H9 (cell line): ENCODE data around the gene NUDT16L1. TPM values are rescaled to one million over a fixed set of nuclear protein-coding genes. Genes with fewer than 3 reads are reported as not detected.

Experiments
- DNase-seq: peaks from one replicate; pipeline ENCODE4 v3.0.0-alpha.2; 2017
- H2AFZ ChIP-seq: one replicate; pipeline ENCODE4 v1.6.1; 2013; ENCODE audit warnings: mild to moderate bottlenecking, low read length, control low read depth, moderate library complexity
- H2AK5ac ChIP-seq: 2 replicates; pipeline ENCODE4 v1.6.1; 2013; ENCODE audit warnings: low read length, control low read depth, mixed read lengths; ENCODE audit not compliant: insufficient read length
- H2BK120ac ChIP-seq: one replicate; pipeline ENCODE4 v1.6.1; 2013; ENCODE audit warnings: low read depth, mild to moderate bottlenecking, low read length, control low read depth, inconsistent platforms; ENCODE audit not compliant: poor library complexity, severe bottlenecking
- H2BK12ac ChIP-seq: 2 replicates; pipeline ENCODE4 v1.6.1; 2013; ENCODE audit warnings: low read length, control low read depth, mixed read lengths, low read depth; ENCODE audit not compliant: insufficient read length
- H2BK15ac ChIP-seq: 2 replicates; pipeline ENCODE4 v1.6.1; 2013; ENCODE audit warnings: low read depth, low read length, control low read depth
- H2BK20ac ChIP-seq: one replicate; pipeline ENCODE4 v1.6.1; 2013; ENCODE audit warnings: low read depth, mild to moderate bottlenecking, low read length, control low read depth, inconsistent platforms; ENCODE audit not compliant: poor library complexity, severe bottlenecking
- H2BK5ac ChIP-seq: 2 replicates; pipeline ENCODE4 v1.6.1; 2013; ENCODE audit warnings: low read length, control low read depth, mixed read lengths; ENCODE audit not compliant: insufficient read length
- H3K14ac ChIP-seq: 2 replicates; pipeline ENCODE4 v1.6.1; 2013; ENCODE audit warnings: low read length, control low read depth; ENCODE audit not compliant: insufficient read depth
- H3K18ac ChIP-seq: 2 replicates; pipeline ENCODE4 v1.6.1; 2013; ENCODE audit warnings: low read depth, mild to moderate bottlenecking, mixed read lengths, low read length, control low read depth; ENCODE audit not compliant: insufficient read length
- H3K23ac ChIP-seq: 2 replicates; pipeline ENCODE4 v1.6.1; 2013; ENCODE audit warnings: low read length, control low read depth, mixed read lengths, low read depth; ENCODE audit not compliant: insufficient read length
- H3K23me2 ChIP-seq: 2 replicates; pipeline ENCODE4 v1.6.1; 2013; ENCODE audit warnings: low read depth, mild to moderate bottlenecking, mixed read lengths, low read length, control low read depth; ENCODE audit not compliant: insufficient read length, poor library complexity, severe bottlenecking
- H3K27ac ChIP-seq: 2 replicates; pipeline ENCODE4 v1.5.1; 2013; ENCODE audit warnings: low read length, control low read depth, mixed read lengths, low read depth; ENCODE audit not compliant: insufficient read length
- H3K27me3 ChIP-seq: 2 replicates; pipeline ENCODE4 v1.6.1; 2013; ENCODE audit warnings: low read length, control low read depth, inconsistent platforms; ENCODE audit not compliant: insufficient read depth
- H3K4ac ChIP-seq: 2 replicates; pipeline ENCODE4 v1.6.1; 2013; ENCODE audit warnings: low read depth, mild to moderate bottlenecking, control low read depth, inconsistent platforms, low read length, moderate library complexity
- H3K4me1 ChIP-seq: 2 replicates; pipeline ENCODE4 v1.6.1; 2013; ENCODE audit warnings: low read length, control low read depth, inconsistent platforms; ENCODE audit not compliant: insufficient read depth
- H3K4me2 ChIP-seq: 2 replicates; pipeline ENCODE4 v1.6.1; 2013; ENCODE audit warnings: low read length, control low read depth, mixed read lengths; ENCODE audit not compliant: insufficient read length, insufficient read depth
- H3K56ac ChIP-seq: 2 replicates; pipeline ENCODE4 v1.6.1; 2013; ENCODE audit warnings: low read depth, mild to moderate bottlenecking, mixed read lengths, low read length, control low read depth; ENCODE audit not compliant: insufficient read length
- H3K79me1 ChIP-seq: 2 replicates; pipeline ENCODE4 v1.6.1; 2013; ENCODE audit warnings: low read depth, mild to moderate bottlenecking, moderate library complexity, low read length, control low read depth, inconsistent platforms; ENCODE audit not compliant: insufficient read depth, poor library complexity, severe bottlenecking
- H3K79me2 ChIP-seq: 2 replicates; pipeline ENCODE4 v1.6.1; 2013; ENCODE audit warnings: low read length, control low read depth, inconsistent platforms; ENCODE audit not compliant: insufficient read depth
- H3K9ac ChIP-seq: 2 replicates; pipeline ENCODE4 v1.6.1; 2013; ENCODE audit warnings: low read length, control low read depth, mixed read lengths; ENCODE audit not compliant: insufficient read length; ENCODE audit errors: extremely low read depth
- H3K9me3 ChIP-seq: one replicate; pipeline ENCODE4 v1.6.1; 2013; ENCODE audit warnings: low read depth, low read length, inconsistent platforms; ENCODE audit not compliant: control insufficient read depth
- H3T11ph ChIP-seq: one replicate; pipeline ENCODE4 v1.6.1; 2013; ENCODE audit warnings: mild to moderate bottlenecking, low read length, control low read depth, inconsistent platforms
- H4K20me1 ChIP-seq: one replicate; pipeline ENCODE4 v1.6.1; 2013; ENCODE audit not compliant: control insufficient read depth, insufficient read length, insufficient read depth
- H4K5ac ChIP-seq: 2 replicates; pipeline ENCODE4 v1.6.1; 2013; ENCODE audit warnings: low read depth, mild to moderate bottlenecking, mixed read lengths, low read length, control low read depth; ENCODE audit not compliant: insufficient read length
- H4K8ac ChIP-seq: replicated peaks from 2 replicates; pipeline ENCODE4 v1.6.1; 2013; ENCODE audit warnings: low read length, control low read depth, mixed read lengths, low read depth; ENCODE audit not compliant: insufficient read length
- H4K91ac ChIP-seq: 2 replicates; pipeline ENCODE4 v1.6.1; 2013; ENCODE audit warnings: low read depth, mild to moderate bottlenecking, moderate library complexity, mixed read lengths, low read length, control low read depth; ENCODE audit not compliant: insufficient read length
- H3K27ac Mint-ChIP-seq, 3 experiments: 2 replicates in 2 of 3; 3 replicates in 1 of 3; pipeline ENCODE4 v1.8.0; 2020 to 2021; ENCODE audit warnings: mixed read lengths in 3 of 3, mild to moderate bottlenecking in 1 of 3, moderate library complexity in 1 of 3
- H3K27me3 Mint-ChIP-seq: 2 replicates; pipeline ENCODE4 v1.8.0; 2021; ENCODE audit warnings: low read depth, mild to moderate bottlenecking, moderate library complexity, mixed read lengths
- H3K36me3 Mint-ChIP-seq, 3 experiments: 2 replicates in 2 of 3; 3 replicates in 1 of 3; pipeline ENCODE4 v1.8.0; 2020 to 2021; ENCODE audit warnings: low read depth in 3 of 3, mixed read lengths in 3 of 3; ENCODE audit not compliant: insufficient read depth in 1 of 3
- H3K4me1 Mint-ChIP-seq, 2 experiments: 2 replicates each; pipeline ENCODE4 v1.8.0; 2020; ENCODE audit warnings: mixed read lengths in 2 of 2
- H3K4me3 Mint-ChIP-seq, 2 experiments: 2 replicates in 1 of 2; 3 replicates in 1 of 2; pipeline ENCODE4 v1.8.0; 2020 to 2021; ENCODE audit warnings: mild to moderate bottlenecking in 2 of 2, mixed read lengths in 2 of 2, moderate library complexity in 1 of 2
- H3K9me3 Mint-ChIP-seq, 2 experiments: 2 replicates in 1 of 2; 3 replicates in 1 of 2; pipeline ENCODE4 v1.8.0; 2020; ENCODE audit warnings: mild to moderate bottlenecking in 2 of 2, mixed read lengths in 2 of 2, moderate library complexity in 1 of 2
- WGBS: extraction: QIAGEN DNeasy Blood & Tissue Kit; methylation state at CpG from one replicate; pipeline ENCODE4 v1.1.7; 2013; ENCODE audit warnings: missing lambda C conversion rate, low lambda C conversion rate, mixed read lengths; ENCODE audit not compliant: insufficient read length; ENCODE audit errors: extremely low coverage; 5-methylcytosine and 5-hydroxymethylcytosine counted together
- total RNA-seq: library from RNA; stranded (reverse); gene quantifications from 2 replicates; pipeline ENCODE4 v1.2.1, GENCODE V29; 2021
- TF ChIP-seq, protein P1 (sequence below): fragments of 200-600 bp; sonication (generic); conservative IDR thresholded peaks from 3 replicates; pipeline ENCODE4 v1.8.0; 2021; ENCODE audit warnings: antibody characterized with exemption, mild to moderate bottlenecking

NUDT16L1 gene
- total RNA-seq, 1 experiment from 2014 or later, result 49.4 TPM

DNA sequence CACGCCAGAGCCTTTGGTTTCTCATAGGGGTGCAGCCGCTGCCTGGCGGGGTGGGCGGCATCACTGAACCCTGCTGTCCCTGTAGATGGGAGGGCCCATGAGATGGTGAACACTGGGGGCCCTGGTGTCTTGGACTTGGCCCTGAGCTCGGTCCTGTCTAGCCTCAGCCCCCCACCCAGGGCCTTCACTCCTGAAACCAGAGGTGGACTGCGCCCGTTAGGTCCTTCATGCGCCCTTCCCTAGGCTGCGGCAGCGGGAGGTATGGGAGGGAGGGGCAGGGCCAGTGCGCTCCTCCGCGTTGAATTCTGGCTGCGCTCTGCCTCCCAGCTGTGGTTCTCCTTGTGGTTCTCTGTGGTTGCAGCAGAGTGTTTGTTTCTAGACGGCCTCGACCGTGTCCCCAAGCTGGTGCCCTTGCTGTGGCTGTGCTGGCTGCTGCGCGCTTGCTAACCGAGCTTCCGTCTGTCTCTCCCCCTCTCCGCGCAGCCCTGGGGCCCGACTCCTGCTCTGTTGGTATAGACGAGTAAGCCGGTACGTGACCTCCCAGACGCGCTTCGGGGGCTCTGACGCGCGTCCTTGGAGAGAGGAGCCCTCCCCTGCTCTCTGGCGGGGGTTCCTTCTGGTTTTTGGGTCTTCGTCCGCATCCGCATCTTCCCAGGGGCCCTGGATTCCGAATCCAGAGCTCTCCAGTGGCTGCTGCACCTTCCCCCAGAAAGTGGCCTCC, 7.4 kb upstream of the NUDT16L1 start:
- Histone ChIP-seq H3K9me3 (no peaks in the 10 kb centered on the region), H3K79me1 (no peaks in the 10 kb centered on the region), H3K9ac (no peak overlapping the region), H2BK20ac (no peak overlapping the region), H2BK15ac (no peak overlapping the region), H4K91ac (no peak overlapping the region), H2BK5ac (no peak overlapping the region), H3T11ph (no peak overlapping the region), H3K4ac (no peak overlapping the region), H3K27ac (no peak overlapping the region), H3K18ac (no peak overlapping the region), H3K56ac (no peak overlapping the region), H2AFZ (no peak overlapping the region), H4K8ac (no peak overlapping the region), H3K4me1 (no peaks in the 10 kb centered on the region), H2BK12ac (no peak overlapping the region), H2AK5ac (no peak overlapping the region), H3K23me2 (no peaks in the 10 kb centered on the region), H3K4me2 (no peak overlapping the region), H2BK120ac (no peak overlapping the region), H3K14ac (no peak overlapping the region), H3K23ac (no peak overlapping the region), H3K27me3 (no peaks in the 10 kb centered on the region), H4K5ac (no peak overlapping the region), H3K79me2 (no peaks in the 10 kb centered on the region), H4K20me1 (no peaks in the 10 kb centered on the region)
- WGBS, result no CpG with 5 or more reads among the region's 38 CpGs
- H3K27ac Mint-ChIP-seq, result no peak overlapping the region
- H3K27me3 Mint-ChIP-seq, result no peaks in the 10 kb centered on the region
- TF ChIP-seq, protein P1, sequence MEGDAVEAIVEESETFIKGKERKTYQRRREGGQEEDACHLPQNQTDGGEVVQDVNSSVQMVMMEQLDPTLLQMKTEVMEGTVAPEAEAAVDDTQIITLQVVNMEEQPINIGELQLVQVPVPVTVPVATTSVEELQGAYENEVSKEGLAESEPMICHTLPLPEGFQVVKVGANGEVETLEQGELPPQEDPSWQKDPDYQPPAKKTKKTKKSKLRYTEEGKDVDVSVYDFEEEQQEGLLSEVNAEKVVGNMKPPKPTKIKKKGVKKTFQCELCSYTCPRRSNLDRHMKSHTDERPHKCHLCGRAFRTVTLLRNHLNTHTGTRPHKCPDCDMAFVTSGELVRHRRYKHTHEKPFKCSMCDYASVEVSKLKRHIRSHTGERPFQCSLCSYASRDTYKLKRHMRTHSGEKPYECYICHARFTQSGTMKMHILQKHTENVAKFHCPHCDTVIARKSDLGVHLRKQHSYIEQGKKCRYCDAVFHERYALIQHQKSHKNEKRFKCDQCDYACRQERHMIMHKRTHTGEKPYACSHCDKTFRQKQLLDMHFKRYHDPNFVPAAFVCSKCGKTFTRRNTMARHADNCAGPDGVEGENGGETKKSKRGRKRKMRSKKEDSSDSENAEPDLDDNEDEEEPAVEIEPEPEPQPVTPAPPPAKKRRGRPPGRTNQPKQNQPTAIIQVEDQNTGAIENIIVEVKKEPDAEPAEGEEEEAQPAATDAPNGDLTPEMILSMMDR, result no peak
- no peaks in the 10 kb centered on the region for H3K4me1 Mint-ChIP-seq
- peaks cover 3 to 34% (median 30%) of the 10 kb centered on the region in 3 experiments; a peak in 6 of 7 replicates for H3K36me3 Mint-ChIP-seq
- no peak overlapping the region for H3K4me3 Mint-ChIP-seq
- H3K9me3 Mint-ChIP-seq, result no peaks in the 10 kb centered on the region
- no peak for DNase-seq
